ENCODE data around the gene TENM3.
"Not testable (repeated sequence)": the region's sequence is repeated elsewhere in the genome, so short reads cannot be mapped to it uniquely, and the experiment has no call there.

TENM3 gene

DNA sequence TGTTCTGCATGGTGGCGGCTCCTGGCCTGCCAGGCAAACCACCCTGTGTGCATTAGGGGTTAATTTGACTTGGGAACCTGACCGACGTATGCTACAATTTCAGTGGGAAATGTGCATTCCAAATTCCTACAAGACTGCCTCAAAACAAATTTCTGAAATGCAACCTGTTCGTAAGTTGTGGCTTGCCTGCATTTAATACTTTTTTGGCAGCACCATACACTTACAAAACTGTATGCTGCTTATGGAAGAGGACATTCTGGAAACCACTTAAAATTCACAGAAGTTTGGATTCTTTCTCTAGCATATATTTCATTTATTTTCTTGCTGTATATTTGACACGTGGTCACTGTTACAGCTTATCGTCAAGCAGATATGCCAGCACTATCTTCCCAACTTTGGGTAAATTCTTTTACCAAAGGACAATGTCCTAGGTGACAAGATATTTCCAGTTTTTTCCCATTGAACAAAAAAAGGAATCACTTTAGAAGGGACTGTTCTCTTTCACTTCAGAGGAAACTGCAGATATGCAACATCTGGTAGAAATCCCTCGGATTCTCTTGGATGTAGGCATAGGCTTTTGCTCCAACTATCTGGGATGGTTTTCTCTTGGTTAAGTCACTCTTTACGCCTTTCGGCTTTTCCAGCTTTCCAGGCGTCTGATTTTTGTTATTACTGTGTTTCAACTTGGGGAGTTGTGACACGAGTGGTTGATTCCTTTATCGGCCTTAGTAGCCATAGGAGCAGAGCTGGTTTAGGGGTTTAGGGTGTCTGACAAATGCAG lies 9.7 kb upstream of the TENM3 start:
- DNase-seq, result no peak

DNA sequence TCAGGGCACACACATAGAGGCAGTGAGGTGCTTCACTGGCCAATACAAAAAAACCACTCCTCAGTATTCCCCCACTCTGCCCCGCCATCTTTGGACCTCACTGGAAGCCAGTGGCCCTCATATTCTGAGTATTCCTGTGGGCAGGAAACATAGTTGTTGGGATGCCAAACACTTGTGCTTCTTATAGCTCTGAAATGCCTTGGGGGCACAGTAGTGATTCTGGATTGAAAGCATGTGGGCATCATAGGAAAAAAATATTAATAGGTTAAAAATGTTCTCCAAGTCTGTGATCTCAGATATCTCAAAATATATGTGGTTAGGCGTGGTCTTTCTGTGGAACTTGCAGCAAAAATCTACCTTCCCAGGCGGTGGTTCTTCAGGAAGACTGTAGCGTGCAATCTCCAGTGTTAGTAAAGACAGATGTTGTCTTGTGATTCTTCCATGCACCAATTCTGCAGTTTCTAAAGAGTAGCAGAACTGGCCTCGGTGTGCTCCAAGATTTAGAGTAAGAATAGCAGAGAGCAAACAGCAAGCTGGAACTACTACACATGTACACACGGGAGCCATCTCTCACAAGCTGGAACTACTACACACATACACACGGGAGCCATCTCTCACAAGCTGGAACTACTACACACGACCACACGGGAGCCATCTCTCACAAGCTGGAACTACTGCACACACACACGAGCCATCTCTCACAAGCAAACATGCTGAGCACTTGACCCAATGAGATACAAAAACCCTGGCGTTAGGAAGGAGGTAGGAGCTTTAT lies 8.0 kb upstream of the TENM3 start:
- H3K4me2 ChIP-seq (ENCODE audit: insufficient read depth, low read length), result no peak overlapping the region

More for the DNA sequence above, 9.7 kb upstream of the TENM3 start:
- no peaks in the 10 kb centered on the region for H4K20me1 ChIP-seq (ENCODE audit: insufficient read depth, low read length)
- peaks cover 6% of the 10 kb centered on the region for H3K9me3 ChIP-seq (ENCODE audit: insufficient read depth, low read length, severe bottlenecking)
- ATAC-seq (ENCODE audit: insufficient read depth, low read depth), result no peak
- no peak overlapping the region for H3K9ac ChIP-seq (ENCODE audit: low read depth, low read length)
- no peak for TF ChIP-seq EZH2 (IDR thresholded peaks at IDR 0.05; ENCODE audit: borderline replicate concordance, low read depth, low read length, severe bottlenecking)
- TF ChIP-seq, protein P1, sequence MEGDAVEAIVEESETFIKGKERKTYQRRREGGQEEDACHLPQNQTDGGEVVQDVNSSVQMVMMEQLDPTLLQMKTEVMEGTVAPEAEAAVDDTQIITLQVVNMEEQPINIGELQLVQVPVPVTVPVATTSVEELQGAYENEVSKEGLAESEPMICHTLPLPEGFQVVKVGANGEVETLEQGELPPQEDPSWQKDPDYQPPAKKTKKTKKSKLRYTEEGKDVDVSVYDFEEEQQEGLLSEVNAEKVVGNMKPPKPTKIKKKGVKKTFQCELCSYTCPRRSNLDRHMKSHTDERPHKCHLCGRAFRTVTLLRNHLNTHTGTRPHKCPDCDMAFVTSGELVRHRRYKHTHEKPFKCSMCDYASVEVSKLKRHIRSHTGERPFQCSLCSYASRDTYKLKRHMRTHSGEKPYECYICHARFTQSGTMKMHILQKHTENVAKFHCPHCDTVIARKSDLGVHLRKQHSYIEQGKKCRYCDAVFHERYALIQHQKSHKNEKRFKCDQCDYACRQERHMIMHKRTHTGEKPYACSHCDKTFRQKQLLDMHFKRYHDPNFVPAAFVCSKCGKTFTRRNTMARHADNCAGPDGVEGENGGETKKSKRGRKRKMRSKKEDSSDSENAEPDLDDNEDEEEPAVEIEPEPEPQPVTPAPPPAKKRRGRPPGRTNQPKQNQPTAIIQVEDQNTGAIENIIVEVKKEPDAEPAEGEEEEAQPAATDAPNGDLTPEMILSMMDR (IDR thresholded peaks at IDR 0.05; ENCODE audit: borderline replicate concordance, extremely low read depth, low read length, poor library complexity, severe bottlenecking), result no peak
- H3K79me2 ChIP-seq (ENCODE audit: insufficient read depth, low read length), result no peaks in the 10 kb centered on the region
- no peak overlapping the region for H3K4me3 ChIP-seq (ENCODE audit: low read depth in 1 of 2, low read length in 2 of 2)
- no peak overlapping the region for H2AFZ ChIP-seq (ENCODE audit: low read depth, low read length)
- H3K4me2 ChIP-seq (ENCODE audit: insufficient read depth, low read length), result no peak overlapping the region
- H3K27ac ChIP-seq (ENCODE audit: low read length), result no peak overlapping the region
- no peaks in the 10 kb centered on the region for H3K36me3 ChIP-seq (ENCODE audit: insufficient read depth, low read length)
- no peaks in the 10 kb centered on the region for H3K27me3 ChIP-seq (ENCODE audit: insufficient read depth, low read length, poor library complexity)
- H3K4me1 ChIP-seq (ENCODE audit: insufficient read depth, low read length), result no peaks in the 10 kb centered on the region

DNA sequence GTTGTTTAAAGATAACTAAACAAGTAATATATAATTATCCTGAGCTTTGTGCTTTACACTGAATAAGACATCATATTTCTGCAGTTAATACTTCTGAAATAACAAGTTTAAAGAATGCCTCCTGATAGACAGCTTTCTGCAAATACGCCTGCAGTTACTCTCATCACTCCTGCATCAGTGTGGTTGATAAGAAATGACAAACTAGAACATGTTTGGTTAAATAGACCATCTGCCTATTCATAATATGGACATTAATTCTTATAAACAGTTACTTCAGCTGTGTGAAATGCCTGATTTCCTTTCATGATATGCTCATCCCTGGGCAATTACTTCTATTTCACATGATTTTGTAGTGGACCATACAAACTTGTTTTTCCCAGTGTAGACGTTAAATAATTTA lies 7.0 kb upstream of the TENM3 start:
- Histone ChIP-seq H3K36me3 (ENCODE audit: insufficient read depth, low read length) (no peaks in the 10 kb centered on the region), H3K27ac (ENCODE audit: low read length) (no peak overlapping the region), H3K79me2 (ENCODE audit: insufficient read depth, low read length) (no peaks in the 10 kb centered on the region), H3K9ac (ENCODE audit: low read depth, low read length) (no peak overlapping the region), H3K9me3 (ENCODE audit: insufficient read depth, low read length, severe bottlenecking) (peaks cover 6% of the 10 kb centered on the region), H3K4me3 (ENCODE audit: low read depth in 1 of 2, low read length in 2 of 2) (no peak overlapping the region), H3K27me3 (ENCODE audit: insufficient read depth, low read length, poor library complexity) (no peaks in the 10 kb centered on the region), H4K20me1 (ENCODE audit: insufficient read depth, low read length) (no peaks in the 10 kb centered on the region), H3K4me1 (ENCODE audit: insufficient read depth, low read length) (no peaks in the 10 kb centered on the region), H2AFZ (ENCODE audit: low read depth, low read length) (no peak overlapping the region), H3K4me2 (ENCODE audit: insufficient read depth, low read length) (no peak overlapping the region)
- TF ChIP-seq EZH2 (IDR thresholded peaks at IDR 0.05; ENCODE audit: borderline replicate concordance, low read depth, low read length, severe bottlenecking), result no peak
- TF ChIP-seq, protein P1 (IDR thresholded peaks at IDR 0.05; ENCODE audit: borderline replicate concordance, extremely low read depth, low read length, poor library complexity, severe bottlenecking), result no peak
- no peak for DNase-seq
- no peak for ATAC-seq (ENCODE audit: insufficient read depth, low read depth)

More for the DNA sequence above, 8.0 kb upstream of the TENM3 start:
- Histone ChIP-seq H4K20me1 (ENCODE audit: insufficient read depth, low read length) (no peaks in the 10 kb centered on the region), H3K79me2 (ENCODE audit: insufficient read depth, low read length) (no peaks in the 10 kb centered on the region), H3K4me1 (ENCODE audit: insufficient read depth, low read length) (no peaks in the 10 kb centered on the region), H3K27me3 (ENCODE audit: insufficient read depth, low read length, poor library complexity) (no peaks in the 10 kb centered on the region), H3K27ac (ENCODE audit: low read length) (no peak overlapping the region), H2AFZ (ENCODE audit: low read depth, low read length) (no peak overlapping the region), H3K4me3 (ENCODE audit: low read depth in 1 of 2, low read length in 2 of 2) (no peak overlapping the region), H3K9ac (ENCODE audit: low read depth, low read length) (no peak overlapping the region), H3K36me3 (ENCODE audit: insufficient read depth, low read length) (no peaks in the 10 kb centered on the region), H3K9me3 (ENCODE audit: insufficient read depth, low read length, severe bottlenecking) (peaks cover 6% of the 10 kb centered on the region)
- DNase-seq (no peak), ATAC-seq (ENCODE audit: insufficient read depth, low read depth) (no peak)
- no peak for TF ChIP-seq EZH2 (IDR thresholded peaks at IDR 0.05; ENCODE audit: borderline replicate concordance, low read depth, low read length, severe bottlenecking)
- TF ChIP-seq, protein P1 (IDR thresholded peaks at IDR 0.05; ENCODE audit: borderline replicate concordance, extremely low read depth, low read length, poor library complexity, severe bottlenecking), result no peak

DNA sequence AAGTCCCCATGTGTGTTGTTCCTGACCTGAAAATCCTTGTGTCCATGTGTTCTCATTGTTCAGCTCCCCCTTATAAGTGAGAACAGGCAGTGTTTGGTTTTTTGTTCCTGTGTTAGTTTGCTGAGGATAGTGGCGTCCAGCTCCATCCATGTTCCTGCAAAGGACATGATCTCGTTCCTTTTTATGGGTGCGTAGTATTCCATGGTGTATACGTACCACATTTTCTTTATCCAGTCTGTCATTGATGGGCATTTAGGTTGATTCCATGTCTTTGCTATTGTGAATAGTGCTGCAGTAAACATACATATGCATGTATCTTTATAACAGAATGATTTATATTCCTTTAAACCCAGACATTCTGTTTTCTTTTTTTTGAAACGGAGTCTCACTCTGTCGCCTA lies 6.2 kb upstream of the TENM3 start:
- not testable (repeated sequence) for H3K27ac ChIP-seq (ENCODE audit: low read length); H2AFZ ChIP-seq (ENCODE audit: low read depth, low read length); H3K9me3 ChIP-seq (ENCODE audit: insufficient read depth, low read length, severe bottlenecking); H3K9ac ChIP-seq (ENCODE audit: low read depth, low read length); H4K20me1 ChIP-seq (ENCODE audit: insufficient read depth, low read length); H3K4me3 ChIP-seq (ENCODE audit: low read depth in 1 of 2, low read length in 2 of 2); H3K27me3 ChIP-seq (ENCODE audit: insufficient read depth, low read length, poor library complexity); DNase-seq; H3K4me1 ChIP-seq (ENCODE audit: insufficient read depth, low read length); H3K4me2 ChIP-seq (ENCODE audit: insufficient read depth, low read length); H3K79me2 ChIP-seq (ENCODE audit: insufficient read depth, low read length); H3K36me3 ChIP-seq (ENCODE audit: insufficient read depth, low read length); ATAC-seq (ENCODE audit: insufficient read depth, low read depth)
